Measurements from ENCODE around the gene EDDM3A.
"Not testable (repeated sequence)": the region's sequence is repeated elsewhere in the genome, so short reads cannot be mapped to it uniquely, and the experiment has no call there.

EDDM3A gene

DNA sequence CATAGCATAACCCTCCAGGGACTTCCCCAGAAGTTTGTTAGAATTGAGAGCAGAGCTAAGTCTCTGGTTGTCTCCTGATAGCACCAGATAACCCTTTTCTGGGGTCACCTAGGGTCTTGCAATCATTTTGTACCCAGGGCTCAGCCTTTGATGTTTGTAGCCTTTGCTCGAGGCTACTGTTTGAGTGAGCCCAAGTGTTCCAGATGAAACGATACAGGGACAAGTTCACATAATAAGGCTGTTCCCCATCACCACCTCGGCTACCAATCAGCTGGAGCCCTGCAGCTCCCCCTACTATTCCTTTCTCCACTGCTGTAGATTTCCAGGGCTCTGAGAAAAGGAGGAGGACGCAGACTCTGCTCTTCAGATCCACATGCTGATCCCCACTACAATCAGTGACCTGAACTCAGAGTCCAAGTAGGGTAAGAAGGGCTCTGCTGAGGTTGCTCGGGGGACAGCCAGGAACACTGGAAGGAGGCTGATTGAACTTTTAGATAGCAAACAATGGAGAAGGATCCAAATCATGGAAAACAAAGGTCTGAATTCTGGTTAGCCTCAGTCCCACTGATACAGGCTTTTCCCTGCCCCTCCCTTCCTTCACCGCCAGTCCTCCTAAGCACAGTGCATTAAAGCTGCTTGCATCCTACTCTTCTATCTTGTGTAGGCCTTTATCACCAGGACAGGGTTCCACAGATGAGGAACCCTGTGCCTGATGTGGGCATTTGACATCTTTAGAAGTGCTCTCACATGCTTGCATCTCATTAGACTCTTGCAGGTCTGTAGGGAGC lies at the start of gene EDDM3A:
EDDM3A (plus strand) TSS at position 317 of the 788 bp plus-strand sequence. CDS start 1,694 bp downstream, outside the sequence.
- TF ChIP-seq, protein P1, sequence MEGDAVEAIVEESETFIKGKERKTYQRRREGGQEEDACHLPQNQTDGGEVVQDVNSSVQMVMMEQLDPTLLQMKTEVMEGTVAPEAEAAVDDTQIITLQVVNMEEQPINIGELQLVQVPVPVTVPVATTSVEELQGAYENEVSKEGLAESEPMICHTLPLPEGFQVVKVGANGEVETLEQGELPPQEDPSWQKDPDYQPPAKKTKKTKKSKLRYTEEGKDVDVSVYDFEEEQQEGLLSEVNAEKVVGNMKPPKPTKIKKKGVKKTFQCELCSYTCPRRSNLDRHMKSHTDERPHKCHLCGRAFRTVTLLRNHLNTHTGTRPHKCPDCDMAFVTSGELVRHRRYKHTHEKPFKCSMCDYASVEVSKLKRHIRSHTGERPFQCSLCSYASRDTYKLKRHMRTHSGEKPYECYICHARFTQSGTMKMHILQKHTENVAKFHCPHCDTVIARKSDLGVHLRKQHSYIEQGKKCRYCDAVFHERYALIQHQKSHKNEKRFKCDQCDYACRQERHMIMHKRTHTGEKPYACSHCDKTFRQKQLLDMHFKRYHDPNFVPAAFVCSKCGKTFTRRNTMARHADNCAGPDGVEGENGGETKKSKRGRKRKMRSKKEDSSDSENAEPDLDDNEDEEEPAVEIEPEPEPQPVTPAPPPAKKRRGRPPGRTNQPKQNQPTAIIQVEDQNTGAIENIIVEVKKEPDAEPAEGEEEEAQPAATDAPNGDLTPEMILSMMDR (IDR thresholded peaks at IDR 0.05; ENCODE audit: borderline replicate concordance, control extremely low read depth, extremely low read depth, insufficient read depth, missing control alignments) = no peak
- in situ Hi-C loops (cut with MboI; ENCODE audit: low sequenced_read_pairs, unreplicated experiment) = no loop called here
- DNase-seq (ENCODE audit: low spot score) = no peak

DNA sequence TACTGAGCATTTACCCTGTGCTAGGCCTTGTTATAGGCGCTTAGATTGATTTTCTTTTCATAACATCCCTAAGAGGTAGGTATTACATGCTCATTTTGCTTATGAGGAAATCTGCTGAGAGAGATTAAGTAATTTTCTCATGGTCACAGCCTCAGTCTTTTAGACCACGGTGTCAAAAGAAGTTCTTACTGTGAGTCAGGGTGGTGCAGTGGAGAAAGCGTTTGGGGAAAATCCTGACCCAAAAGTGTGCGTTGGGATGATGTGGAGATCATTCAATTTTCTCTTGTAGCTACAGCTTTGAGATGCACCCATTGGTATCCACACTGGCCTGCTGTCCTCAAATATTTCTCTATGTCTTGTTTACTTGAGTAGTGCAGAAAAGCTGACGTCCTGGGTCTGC lies 48.9 kb upstream of the EDDM3A start:
- no peak for DNase-seq (ENCODE audit: low spot score)
- in situ Hi-C loops (cut with MboI; ENCODE audit: low sequenced_read_pairs, unreplicated experiment) = no loop called here
- TF ChIP-seq, protein P1 (IDR thresholded peaks at IDR 0.05; ENCODE audit: borderline replicate concordance, control extremely low read depth, extremely low read depth, insufficient read depth, missing control alignments) = no peak

DNA sequence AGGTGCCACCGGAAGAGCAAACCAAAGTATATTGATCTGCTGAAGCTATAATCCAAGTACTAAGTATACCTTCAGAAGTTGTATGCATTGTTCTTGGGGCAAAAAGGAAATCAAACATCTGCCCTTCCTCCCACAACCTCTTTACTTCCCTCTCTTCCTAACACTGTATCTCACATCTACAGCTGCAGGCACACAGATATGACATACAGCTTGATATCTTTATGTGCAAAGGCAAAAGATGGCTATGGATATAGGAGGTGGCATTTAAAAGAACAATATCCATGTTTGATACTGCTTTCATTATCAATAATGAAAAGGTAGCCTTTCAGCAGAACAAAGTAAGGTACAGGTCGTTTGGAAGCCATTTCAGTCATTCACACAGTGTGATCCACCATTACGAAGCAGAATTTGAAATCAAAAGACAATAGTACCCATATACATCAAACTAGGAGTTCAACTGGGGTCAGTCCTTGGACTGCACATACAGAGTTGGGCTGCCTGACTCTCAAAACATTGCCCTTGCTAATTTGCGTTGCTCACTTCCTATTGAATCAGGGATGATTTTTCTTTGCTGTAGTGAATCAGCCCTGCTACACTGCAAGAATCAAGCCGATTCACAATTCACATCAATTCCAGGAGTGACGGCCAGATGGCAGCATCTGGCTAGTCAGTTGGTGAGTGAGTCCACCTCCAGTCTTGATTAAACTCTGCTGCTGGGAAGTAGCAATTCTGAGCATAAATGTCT lies 48.2 kb upstream of the EDDM3A start:
- in situ Hi-C loops (cut with MboI; ENCODE audit: low sequenced_read_pairs, unreplicated experiment) = no loop called here
- TF ChIP-seq, protein P1 (IDR thresholded peaks at IDR 0.05; ENCODE audit: borderline replicate concordance, control extremely low read depth, extremely low read depth, insufficient read depth, missing control alignments) = peak; percentile 61

GRCh38 chr14:20698018-20698329 lies 47.7 kb upstream of the EDDM3A start:
- in situ Hi-C loops (cut with MboI; ENCODE audit: low sequenced_read_pairs, unreplicated experiment) = no loop called here
- TF ChIP-seq, protein P1 (IDR thresholded peaks at IDR 0.05; ENCODE audit: borderline replicate concordance, control extremely low read depth, extremely low read depth, insufficient read depth, missing control alignments) = no peak
- DNase-seq (ENCODE audit: low spot score) = no peak

More for the DNA sequence above, 48.2 kb upstream of the EDDM3A start:
- peak; percentile 68 for DNase-seq (ENCODE audit: low spot score)

- in situ Hi-C loops (cut with MboI; ENCODE audit: low sequenced_read_pairs, unreplicated experiment) = no loop called here
These were observed 46.8 kb upstream of the EDDM3A start for GRCh38 chr14:20698934-20699333.

GRCh38 chr14:20699931-20700330 lies 45.8 kb upstream of the EDDM3A start:
- TF ChIP-seq, protein P1 (IDR thresholded peaks at IDR 0.05; ENCODE audit: borderline replicate concordance, control extremely low read depth, extremely low read depth, insufficient read depth, missing control alignments) = no peak
- no peak for DNase-seq (ENCODE audit: low spot score)
- in situ Hi-C loops (cut with MboI; ENCODE audit: low sequenced_read_pairs, unreplicated experiment) = loop anchor here (5.0 to 10.0 kb wide), 2 partner anchors 157 to 265 kb away; no protein-coding TSS in a partner anchor

More at GRCh38 chr14:20698934-20699333, 46.8 kb upstream of the EDDM3A start:
- TF ChIP-seq, protein P1 (IDR thresholded peaks at IDR 0.05; ENCODE audit: borderline replicate concordance, control extremely low read depth, extremely low read depth, insufficient read depth, missing control alignments) = no peak
- DNase-seq (ENCODE audit: low spot score) = no peak

DNA sequence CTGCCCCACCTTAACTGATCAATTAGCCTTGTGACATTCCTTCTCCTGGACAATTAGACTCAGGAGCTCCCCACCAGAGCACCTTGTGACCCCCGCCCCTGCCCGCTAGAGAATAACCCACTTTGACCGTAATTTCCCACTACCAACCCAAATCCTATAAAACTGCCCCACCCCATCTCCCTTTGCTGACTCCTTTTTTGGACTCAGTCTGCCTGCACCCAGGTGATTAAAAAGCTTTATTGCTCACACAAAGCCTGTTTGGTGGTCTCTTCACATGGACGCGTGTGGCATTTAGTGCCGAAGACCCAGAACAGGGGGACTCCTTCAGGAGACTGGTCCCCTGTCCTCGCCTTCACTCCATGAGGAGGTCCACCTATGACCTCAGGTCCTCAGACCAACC lies 44.7 kb upstream of the EDDM3A start:
- in situ Hi-C loops (cut with MboI; ENCODE audit: low sequenced_read_pairs, unreplicated experiment) = loop anchor here (5.0 to 10.0 kb wide), 2 partner anchors 156 to 264 kb away; no protein-coding TSS in a partner anchor

More for the DNA sequence above, 44.7 kb upstream of the EDDM3A start:
- not testable (repeated sequence) for DNase-seq (ENCODE audit: low spot score)

All from GM13976 (cell line).